SK-N-SH (cell line): Measurements from ENCODE around the gene PFKFB1. TPM values are rescaled to one million over a fixed set of nuclear protein-coding genes. Genes with fewer than 3 reads are reported as not detected.

Source experiments
- CTCF ChIA-PET: fragments of 300-600, 350-600 bp; formaldehyde crosslinking; extraction: SDS; loops from one replicate; lab custom pipeline; 2021; lab: Yijun Ruan, JAX
- POLR2A ChIA-PET: fragments of 350-600 bp; sonication (Branson Sonifier 250); formaldehyde crosslinking; extraction: SDS; loops from one replicate; lab custom pipeline; 2020; ENCODE audit warnings: antibody characterized with exemption, inconsistent platforms; lab: Yijun Ruan, JAX
- DNase-seq: peaks from one replicate; pipeline ENCODE4 v3.0.0; 2012
- H2AFZ ChIP-seq: fragments of 200-600 bp; sonication (generic); 2 replicates; pipeline ENCODE4 v1.8.1; 2016; ENCODE audit warnings: antibody characterized with exemption, mild to moderate bottlenecking, low read depth
- H3F3A ChIP-seq: fragments of 200-600 bp; sonication (generic); replicated peaks from 2 replicates; pipeline ENCODE3; 2016; ENCODE audit warnings: antibody characterized with exemption, mild to moderate bottlenecking; ENCODE audit not compliant: insufficient read depth
- H3K27ac ChIP-seq, 2 experiments: fragments of 200-500 bp in 1 of 2; fragments of 200-600 bp in 1 of 2; sonication (Bioruptor generic) in 1 of 2; sonication (generic), shearing (Covaris generic) in 1 of 2; 2 replicates each; pipeline versions ENCODE4 v1.5.1 to v1.6.1; 2014 to 2016; ENCODE audit warnings: low read depth in 2 of 2, inconsistent platforms in 1 of 2, low read length in 1 of 2, mild to moderate bottlenecking in 1 of 2, mixed read lengths in 1 of 2
- H3K27me3 ChIP-seq: fragments of 200-600 bp; sonication (generic), shearing (Covaris generic); 2 replicates; pipeline ENCODE4 v1.6.1; 2016; ENCODE audit warnings: mixed run types; ENCODE audit not compliant: insufficient read depth
- H3K36me3 ChIP-seq, 2 experiments: fragments of 200-500 bp in 1 of 2; fragments of 200-600 bp in 1 of 2; sonication (Bioruptor generic) in 1 of 2; sonication (generic) in 1 of 2; replicated peaks in 1 of 2; 2 replicates each; pipeline versions ENCODE3 to v1.5.1; 2014 to 2016; ENCODE audit warnings: low read length in 1 of 2, mild to moderate bottlenecking in 1 of 2; ENCODE audit not compliant: insufficient read depth in 2 of 2, control insufficient read depth in 1 of 2
- H3K4me1 ChIP-seq, 2 experiments: fragments of 200-500 bp in 1 of 2; fragments of 200-600 bp in 1 of 2; sonication (Bioruptor generic) in 1 of 2; sonication (generic), shearing (Covaris generic) in 1 of 2; 2 replicates each; pipeline versions ENCODE4 v1.5.1 to v1.6.1; 2014 to 2016; ENCODE audit warnings: low read depth in 1 of 2, low read length in 1 of 2, mixed run types in 1 of 2; ENCODE audit not compliant: insufficient read depth in 2 of 2, control insufficient read depth in 1 of 2
- H3K4me2 ChIP-seq: fragments of 200-600 bp; sonication (generic), shearing (Covaris generic); 2 replicates; pipeline ENCODE4 v1.6.1; 2017; ENCODE audit warnings: mixed run types
- H3K4me3 ChIP-seq, 2 experiments: fragments of 200-500 bp in 1 of 2; fragments of 200-600 bp in 1 of 2; sonication (Bioruptor generic) in 1 of 2; sonication (generic), shearing (Covaris generic) in 1 of 2; 2 replicates each; pipeline versions ENCODE4 v1.5.1 to v1.8.1; 2014 to 2016; ENCODE audit warnings: low read depth in 2 of 2, inconsistent platforms in 1 of 2, low read length in 1 of 2, mild to moderate bottlenecking in 1 of 2, mixed read lengths in 1 of 2, moderate library complexity in 1 of 2
- H3K79me2 ChIP-seq: fragments of 200-600 bp; sonication (generic); 2 replicates; pipeline ENCODE4 v1.8.1; 2017; ENCODE audit warnings: mild to moderate bottlenecking; ENCODE audit not compliant: insufficient read depth
- H3K9ac ChIP-seq: fragments of 200-600 bp; sonication (generic); 2 replicates; pipeline ENCODE4 v1.6.1; 2017; ENCODE audit warnings: mixed run types
- H3K9me2 ChIP-seq: fragments of 200-600 bp; sonication (generic); 2 replicates; pipeline ENCODE4 v1.6.1; 2017; ENCODE audit warnings: mixed run types
- H3K9me3 ChIP-seq: fragments of 200-600 bp; sonication (generic); 2 replicates; pipeline ENCODE4 v1.6.1; 2017; ENCODE audit warnings: mixed run types, mild to moderate bottlenecking, moderate library complexity
- H4K20me1 ChIP-seq: fragments of 200-600 bp; sonication (generic); 2 replicates; pipeline ENCODE4 v1.6.1; 2017; ENCODE audit warnings: mild to moderate bottlenecking, mixed run types; ENCODE audit not compliant: insufficient read depth
- CHD2 ChIP-seq: fragments of 150-350 bp; IDR thresholded peaks from 2 replicates; pipeline ENCODE4 v1.6.1; 2018; ENCODE audit warnings: low read length; ENCODE audit not compliant: partially characterized antibody
- ELF1 ChIP-seq: IDR thresholded peaks from 2 replicates; pipeline ENCODE4 v1.4.0; 2012
- EZH2phosphoT487 ChIP-seq: fragments of 200-600 bp; sonication (generic); IDR thresholded peaks from 2 replicates; pipeline ENCODE4 v1.6.1; 2017; ENCODE audit warnings: low read depth, mixed run types, mild to moderate bottlenecking, antibody characterized with exemption, moderate library complexity, borderline replicate concordance
- FOSL2 ChIP-seq: IDR thresholded peaks from 2 replicates; pipeline ENCODE4 v1.4.0; 2012; ENCODE audit warnings: low read depth, mild to moderate bottlenecking, moderate library complexity, borderline replicate concordance
- FOXJ3 ChIP-seq: sonication (generic); formaldehyde crosslinking; IDR thresholded peaks from 2 replicates; pipeline ENCODE4 v1.5.1; 2020; ENCODE audit warnings: mild to moderate bottlenecking, missing genetic modification reagents
- FOXM1 ChIP-seq: IDR thresholded peaks from 2 replicates; pipeline ENCODE4 v1.4.0; 2012; ENCODE audit warnings: low read depth, mild to moderate bottlenecking
- GABPA ChIP-seq: IDR thresholded peaks from 2 replicates; pipeline ENCODE4 v1.4.0; 2012; ENCODE audit warnings: low read depth, mild to moderate bottlenecking
- GATA2 ChIP-seq: sonication (generic); formaldehyde crosslinking; IDR thresholded peaks from 2 replicates; pipeline ENCODE4 v1.5.0; 2020; ENCODE audit warnings: mild to moderate bottlenecking, missing genetic modification reagents
- JUND ChIP-seq: IDR thresholded peaks from 2 replicates; pipeline ENCODE4 v1.4.0; 2012
- MXI1 ChIP-seq: IDR thresholded peaks from 2 replicates; pipeline ENCODE4 v1.6.1; 2012; ENCODE audit warnings: mild to moderate bottlenecking, low read depth, low read length, improper control_type of control experiment
- RAD21 ChIP-seq: IDR thresholded peaks from 2 replicates; pipeline ENCODE4 v1.6.1; 2012; ENCODE audit warnings: mild to moderate bottlenecking, low read length
- RCOR1 ChIP-seq: fragments of 150-350 bp; IDR thresholded peaks from 2 replicates; pipeline ENCODE4 v1.6.1; 2017; ENCODE audit warnings: antibody characterized with exemption, low read length
- RFX5 ChIP-seq: IDR thresholded peaks from 2 replicates; pipeline ENCODE4 v1.6.1; 2012; ENCODE audit warnings: mild to moderate bottlenecking, improper control_type of control experiment, low read length
- TAF1 ChIP-seq: IDR thresholded peaks from 2 replicates; pipeline ENCODE4 v1.6.1; 2012; ENCODE audit warnings: low read depth, mild to moderate bottlenecking, low read length, moderate library complexity, borderline replicate concordance
- TCF12 ChIP-seq: IDR thresholded peaks from 2 replicates; pipeline ENCODE4 v1.4.0; 2012
- polyA plus RNA-seq, 3 experiments: library from polyadenylated mRNA; depleted of rRNA; stranded (reverse); fragments of >200 nt; gene quantifications; 2 replicates each; pipeline ENCODE4 v1.2.3, GENCODE V29; 2012
- TF ChIP-seq, protein P1 (sequence below): IDR thresholded peaks from 2 replicates; pipeline ENCODE4 v1.4.0; 2012; ENCODE audit warnings: low read depth, borderline replicate concordance
- TF ChIP-seq, protein P2 (sequence below): IDR thresholded peaks from 2 replicates; pipeline ENCODE4 v1.6.1; 2012; ENCODE audit warnings: mild to moderate bottlenecking, low read depth, low read length, moderate library complexity
- TF ChIP-seq, protein P3 (sequence below): fragments of 150-350 bp; IDR thresholded peaks from 2 replicates; pipeline ENCODE4 v1.6.1; 2017; ENCODE audit warnings: antibody characterized with exemption, low read length, low read depth, borderline replicate concordance
- TF ChIP-seq, protein P4 (sequence below): IDR thresholded peaks from 2 replicates; pipeline ENCODE4 v1.4.0; 2012; ENCODE audit warnings: low read depth
- TF ChIP-seq, protein P5 (sequence below): fragments of 200-600 bp; sonication (generic); IDR thresholded peaks from 2 replicates; pipeline ENCODE4 v1.6.1; 2017; ENCODE audit warnings: antibody characterized with exemption, mild to moderate bottlenecking, moderate library complexity

PFKFB1 gene
- polyA plus RNA-seq, 1 of the 3 experiments (the other 2 are of a cell fraction) = 0.12 TPM

DNA sequence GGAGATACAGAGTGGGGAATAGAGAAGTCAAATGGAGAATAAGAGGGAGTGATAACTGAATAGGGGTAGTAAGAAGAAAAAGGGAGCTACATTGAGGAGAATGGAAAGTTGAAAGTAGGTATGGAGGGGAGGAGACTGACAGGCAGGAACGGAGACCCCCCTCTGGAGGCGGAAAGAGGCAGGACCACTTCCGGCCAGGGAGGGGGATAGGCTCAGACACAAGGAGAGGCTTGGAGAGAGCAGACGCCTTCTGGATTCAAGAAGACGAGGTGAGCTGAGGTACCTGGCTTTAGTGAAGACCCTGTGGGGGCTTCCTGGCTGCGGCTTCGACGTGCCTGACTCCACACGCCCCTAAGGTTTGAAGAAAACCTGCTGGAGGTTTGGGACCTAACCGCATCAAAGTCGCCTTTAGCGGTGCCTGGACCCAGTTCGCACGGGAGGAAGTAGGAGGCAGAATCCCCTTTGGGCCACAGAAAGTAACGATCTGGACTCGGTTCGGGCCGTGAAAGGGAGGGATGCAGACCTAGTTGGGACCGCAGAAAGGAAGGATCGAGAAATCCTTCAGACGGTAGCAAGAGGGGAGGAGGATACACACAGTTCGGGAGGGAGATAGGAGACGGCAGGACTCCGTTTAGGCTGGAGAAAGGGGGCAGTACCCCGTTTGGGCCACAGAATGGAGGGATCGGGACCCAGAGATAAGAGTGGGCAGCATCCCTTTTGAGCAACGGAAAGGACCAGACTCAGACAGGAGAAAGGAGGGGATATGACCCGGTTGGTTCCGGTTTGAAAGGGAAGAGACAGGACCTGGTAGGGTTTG is 73.2 kb downstream of the PFKFB1 start, which contains the start of gene TRO (continued):
- TF ChIP-seq, protein P1, sequence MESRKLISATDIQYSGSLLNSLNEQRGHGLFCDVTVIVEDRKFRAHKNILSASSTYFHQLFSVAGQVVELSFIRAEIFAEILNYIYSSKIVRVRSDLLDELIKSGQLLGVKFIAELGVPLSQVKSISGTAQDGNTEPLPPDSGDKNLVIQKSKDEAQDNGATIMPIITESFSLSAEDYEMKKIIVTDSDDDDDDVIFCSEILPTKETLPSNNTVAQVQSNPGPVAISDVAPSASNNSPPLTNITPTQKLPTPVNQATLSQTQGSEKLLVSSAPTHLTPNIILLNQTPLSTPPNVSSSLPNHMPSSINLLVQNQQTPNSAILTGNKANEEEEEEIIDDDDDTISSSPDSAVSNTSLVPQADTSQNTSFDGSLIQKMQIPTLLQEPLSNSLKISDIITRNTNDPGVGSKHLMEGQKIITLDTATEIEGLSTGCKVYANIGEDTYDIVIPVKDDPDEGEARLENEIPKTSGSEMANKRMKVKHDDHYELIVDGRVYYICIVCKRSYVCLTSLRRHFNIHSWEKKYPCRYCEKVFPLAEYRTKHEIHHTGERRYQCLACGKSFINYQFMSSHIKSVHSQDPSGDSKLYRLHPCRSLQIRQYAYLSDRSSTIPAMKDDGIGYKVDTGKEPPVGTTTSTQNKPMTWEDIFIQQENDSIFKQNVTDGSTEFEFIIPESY = no peak
- TF ChIP-seq RAD21 = no peak
- no peak for TF ChIP-seq JUND
- TF ChIP-seq MXI1 = no peak
- TF ChIP-seq, protein P2, sequence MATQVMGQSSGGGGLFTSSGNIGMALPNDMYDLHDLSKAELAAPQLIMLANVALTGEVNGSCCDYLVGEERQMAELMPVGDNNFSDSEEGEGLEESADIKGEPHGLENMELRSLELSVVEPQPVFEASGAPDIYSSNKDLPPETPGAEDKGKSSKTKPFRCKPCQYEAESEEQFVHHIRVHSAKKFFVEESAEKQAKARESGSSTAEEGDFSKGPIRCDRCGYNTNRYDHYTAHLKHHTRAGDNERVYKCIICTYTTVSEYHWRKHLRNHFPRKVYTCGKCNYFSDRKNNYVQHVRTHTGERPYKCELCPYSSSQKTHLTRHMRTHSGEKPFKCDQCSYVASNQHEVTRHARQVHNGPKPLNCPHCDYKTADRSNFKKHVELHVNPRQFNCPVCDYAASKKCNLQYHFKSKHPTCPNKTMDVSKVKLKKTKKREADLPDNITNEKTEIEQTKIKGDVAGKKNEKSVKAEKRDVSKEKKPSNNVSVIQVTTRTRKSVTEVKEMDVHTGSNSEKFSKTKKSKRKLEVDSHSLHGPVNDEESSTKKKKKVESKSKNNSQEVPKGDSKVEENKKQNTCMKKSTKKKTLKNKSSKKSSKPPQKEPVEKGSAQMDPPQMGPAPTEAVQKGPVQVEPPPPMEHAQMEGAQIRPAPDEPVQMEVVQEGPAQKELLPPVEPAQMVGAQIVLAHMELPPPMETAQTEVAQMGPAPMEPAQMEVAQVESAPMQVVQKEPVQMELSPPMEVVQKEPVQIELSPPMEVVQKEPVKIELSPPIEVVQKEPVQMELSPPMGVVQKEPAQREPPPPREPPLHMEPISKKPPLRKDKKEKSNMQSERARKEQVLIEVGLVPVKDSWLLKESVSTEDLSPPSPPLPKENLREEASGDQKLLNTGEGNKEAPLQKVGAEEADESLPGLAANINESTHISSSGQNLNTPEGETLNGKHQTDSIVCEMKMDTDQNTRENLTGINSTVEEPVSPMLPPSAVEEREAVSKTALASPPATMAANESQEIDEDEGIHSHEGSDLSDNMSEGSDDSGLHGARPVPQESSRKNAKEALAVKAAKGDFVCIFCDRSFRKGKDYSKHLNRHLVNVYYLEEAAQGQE = no peak
- no peak for TF ChIP-seq RFX5
- TF ChIP-seq, protein P3, sequence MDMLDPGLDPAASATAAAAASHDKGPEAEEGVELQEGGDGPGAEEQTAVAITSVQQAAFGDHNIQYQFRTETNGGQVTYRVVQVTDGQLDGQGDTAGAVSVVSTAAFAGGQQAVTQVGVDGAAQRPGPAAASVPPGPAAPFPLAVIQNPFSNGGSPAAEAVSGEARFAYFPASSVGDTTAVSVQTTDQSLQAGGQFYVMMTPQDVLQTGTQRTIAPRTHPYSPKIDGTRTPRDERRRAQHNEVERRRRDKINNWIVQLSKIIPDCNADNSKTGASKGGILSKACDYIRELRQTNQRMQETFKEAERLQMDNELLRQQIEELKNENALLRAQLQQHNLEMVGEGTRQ = no peak

DNA sequence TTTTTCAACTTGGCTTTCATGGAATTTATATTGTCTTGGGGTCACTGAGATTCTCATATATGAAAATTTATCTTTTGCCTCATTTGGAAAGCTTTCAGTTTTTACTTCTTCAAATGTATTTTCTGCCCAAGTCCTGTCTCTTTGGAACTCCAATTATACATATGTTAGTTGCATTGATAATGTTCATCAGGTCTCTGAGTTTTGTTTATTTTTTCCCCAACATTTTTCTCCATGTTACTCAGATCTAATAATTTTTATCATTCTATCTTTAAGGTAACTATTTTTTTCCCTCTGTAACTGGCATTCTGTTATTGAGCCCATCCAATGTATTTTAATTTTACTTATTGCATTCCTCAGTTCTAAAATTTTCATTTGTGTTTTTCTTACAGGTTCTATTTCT is 84.0 kb downstream of the PFKFB1 start:
- POLR2A ChIA-PET = no interaction called here
- H3K4me1 ChIP-seq = no peaks in the 10 kb centered on the region
- H2AFZ ChIP-seq = no peak overlapping the region
- no peak for DNase-seq
- H3K36me3 ChIP-seq = no peaks in the 10 kb centered on the region
- no peaks in the 10 kb centered on the region for H3K79me2 ChIP-seq
- H3K9ac ChIP-seq = no peak overlapping the region
- no peak overlapping the region for H3K27ac ChIP-seq
- CTCF ChIA-PET = no interaction called here
- H3K9me3 ChIP-seq = peaks cover 3% of the 10 kb centered on the region; the same call in 1 of the 2 replicates
- H3F3A ChIP-seq = no peaks in the 10 kb centered on the region
- H3K4me3 ChIP-seq = no peak overlapping the region
- H4K20me1 ChIP-seq = no peaks in the 10 kb centered on the region
- no peaks in the 10 kb centered on the region for H3K27me3 ChIP-seq
- no peaks in the 10 kb centered on the region for H3K9me2 ChIP-seq
- no peak overlapping the region for H3K4me2 ChIP-seq
- TF ChIP-seq, protein P4, sequence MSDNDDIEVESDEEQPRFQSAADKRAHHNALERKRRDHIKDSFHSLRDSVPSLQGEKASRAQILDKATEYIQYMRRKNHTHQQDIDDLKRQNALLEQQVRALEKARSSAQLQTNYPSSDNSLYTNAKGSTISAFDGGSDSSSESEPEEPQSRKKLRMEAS = no peak
- no peak for TF ChIP-seq CHD2
- no peak for TF ChIP-seq RFX5
- TF ChIP-seq TAF1 = no peak
- TF ChIP-seq, protein P1 = no peak
- TF ChIP-seq FOXM1 = no peak
- no peak for TF ChIP-seq RCOR1
- no peak for TF ChIP-seq FOXJ3
- TF ChIP-seq JUND = no peak
- TF ChIP-seq, protein P5, sequence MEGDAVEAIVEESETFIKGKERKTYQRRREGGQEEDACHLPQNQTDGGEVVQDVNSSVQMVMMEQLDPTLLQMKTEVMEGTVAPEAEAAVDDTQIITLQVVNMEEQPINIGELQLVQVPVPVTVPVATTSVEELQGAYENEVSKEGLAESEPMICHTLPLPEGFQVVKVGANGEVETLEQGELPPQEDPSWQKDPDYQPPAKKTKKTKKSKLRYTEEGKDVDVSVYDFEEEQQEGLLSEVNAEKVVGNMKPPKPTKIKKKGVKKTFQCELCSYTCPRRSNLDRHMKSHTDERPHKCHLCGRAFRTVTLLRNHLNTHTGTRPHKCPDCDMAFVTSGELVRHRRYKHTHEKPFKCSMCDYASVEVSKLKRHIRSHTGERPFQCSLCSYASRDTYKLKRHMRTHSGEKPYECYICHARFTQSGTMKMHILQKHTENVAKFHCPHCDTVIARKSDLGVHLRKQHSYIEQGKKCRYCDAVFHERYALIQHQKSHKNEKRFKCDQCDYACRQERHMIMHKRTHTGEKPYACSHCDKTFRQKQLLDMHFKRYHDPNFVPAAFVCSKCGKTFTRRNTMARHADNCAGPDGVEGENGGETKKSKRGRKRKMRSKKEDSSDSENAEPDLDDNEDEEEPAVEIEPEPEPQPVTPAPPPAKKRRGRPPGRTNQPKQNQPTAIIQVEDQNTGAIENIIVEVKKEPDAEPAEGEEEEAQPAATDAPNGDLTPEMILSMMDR = no peak
- TF ChIP-seq GATA2 = no peak
- no peak for TF ChIP-seq FOSL2
- TF ChIP-seq RAD21 = no peak
- TF ChIP-seq ELF1 = no peak
- TF ChIP-seq EZH2phosphoT487 = no peak
- no peak for TF ChIP-seq TCF12
- no peak for TF ChIP-seq GABPA
